Measurements from ENCODE around the gene NIBAN1. TPM values are rescaled to one million over a fixed set of nuclear protein-coding genes. Genes with fewer than 3 reads are reported as not detected.

Gene NIBAN1
- total RNA-seq, 2 donors from 2014 or later: 209 to 215 TPM

DNA sequence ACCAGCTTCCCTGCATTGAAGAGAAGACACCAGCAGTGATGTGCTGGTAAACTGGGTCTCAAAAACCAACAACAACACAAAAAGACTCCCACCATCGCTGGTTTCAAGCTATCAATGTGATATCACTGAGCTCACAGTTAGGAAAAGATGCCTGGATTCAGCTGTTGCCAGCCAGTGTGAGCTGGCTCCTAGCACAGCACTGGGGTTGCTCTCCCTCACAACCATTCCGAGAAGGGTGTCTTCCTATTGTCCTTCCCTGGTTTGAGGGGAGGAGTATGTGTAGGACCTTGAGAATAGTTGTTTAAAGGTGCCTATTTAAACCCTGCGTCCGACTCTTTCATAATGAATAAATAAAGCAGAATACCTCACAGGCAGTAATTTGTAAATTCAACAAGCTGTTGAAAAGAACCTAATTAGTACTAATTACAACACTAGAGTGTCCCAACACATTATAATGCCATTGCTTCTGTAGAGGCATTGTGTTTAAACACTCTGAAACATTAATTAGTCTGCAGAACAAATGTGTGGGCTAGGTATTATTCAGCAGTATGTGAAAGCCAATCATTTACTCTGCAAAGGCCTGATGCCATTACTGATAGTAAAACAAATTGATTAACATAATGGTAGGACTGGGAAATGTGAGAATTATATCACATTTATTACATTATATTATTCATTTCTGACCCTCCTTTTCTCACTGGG lies 17.2 kb downstream of the NIBAN1 start:
- H3K4me1 ChIP-seq (ENCODE audit: control insufficient read depth in 1 of 2, low read depth in 2 of 2): peaks cover 37 to 89% of the 10 kb centered on the region in 2 donors

DNA sequence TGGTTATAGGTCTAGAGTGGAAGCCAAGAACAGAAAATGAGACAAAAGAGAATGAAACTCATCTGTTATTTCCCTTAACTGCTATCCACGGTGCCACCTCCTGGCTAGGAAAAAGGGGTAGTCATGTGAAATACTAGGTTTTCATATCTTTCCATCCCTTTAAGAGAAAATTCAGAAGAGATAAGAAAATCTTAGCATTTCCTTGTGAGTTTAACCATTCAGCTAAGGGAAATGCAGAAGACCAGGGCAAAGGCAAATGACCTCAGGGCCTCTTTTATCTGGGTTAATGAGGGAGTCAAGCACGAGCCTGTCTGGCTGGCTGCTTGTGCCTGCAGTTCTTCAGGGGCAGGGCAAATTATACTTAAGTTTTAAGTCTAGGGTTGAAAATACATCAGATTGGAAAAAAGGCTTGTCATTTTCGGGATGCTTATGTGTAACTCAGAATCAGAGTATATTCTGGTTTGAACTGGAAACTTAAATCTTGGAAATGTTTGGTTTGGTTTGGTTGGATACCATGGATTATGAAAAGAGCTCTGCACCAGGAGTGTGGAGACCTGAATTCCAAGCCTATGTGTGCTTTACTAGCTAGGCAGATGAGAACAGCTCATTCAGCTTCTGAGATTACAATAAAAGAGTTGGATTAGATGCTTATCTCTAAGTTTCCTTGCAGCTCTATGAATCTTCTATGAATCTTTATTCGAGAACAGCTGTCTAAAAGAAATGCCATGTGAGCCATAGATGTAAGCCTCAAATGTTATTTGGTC lies 19.9 kb downstream of the NIBAN1 start:
- ATAC-seq (ENCODE audit: insufficient number of reproducible peaks, low FRiP score, low read depth): no peak
- no peak for TF ChIP-seq CTCF (IDR thresholded peaks at IDR 0.05)
- no peaks in the 10 kb centered on the region for H3K27me3 ChIP-seq (replicated peaks; ENCODE audit: insufficient read depth)
- no peaks in the 10 kb centered on the region for H3K36me3 ChIP-seq
- peak overlapping the region; percentile 31 for H3K4me3 ChIP-seq
- peaks cover 27 to 86% of the 10 kb centered on the region in 2 donors for H3K4me1 ChIP-seq (ENCODE audit: control insufficient read depth in 1 of 2, low read depth in 2 of 2)
- peak overlapping the region; percentile 64 to 76 for H3K27ac ChIP-seq
- no peaks in the 10 kb centered on the region for H3K9me3 ChIP-seq
- DNase-seq (ENCODE audit: low spot score): no peak

More for the DNA sequence above, 17.2 kb downstream of the NIBAN1 start:
- ATAC-seq (ENCODE audit: insufficient number of reproducible peaks, low FRiP score, low read depth) (no peak), DNase-seq (ENCODE audit: low spot score) (no peak)
- Histone ChIP-seq H3K36me3 (no peaks in the 10 kb centered on the region), H3K4me3 (no peak overlapping the region), H3K27me3 (replicated peaks; ENCODE audit: insufficient read depth) (no peaks in the 10 kb centered on the region), H3K9me3 (no peaks in the 10 kb centered on the region), H3K27ac (peak overlapping the region; percentile 68 to 76)
- TF ChIP-seq CTCF (IDR thresholded peaks at IDR 0.05): no peak

- H3K9me3 ChIP-seq: no peaks in the 10 kb centered on the region
- H3K27ac ChIP-seq: peak overlapping the region; percentile 64 to 76
- TF ChIP-seq CTCF (IDR thresholded peaks at IDR 0.05): no peak
- ATAC-seq (ENCODE audit: insufficient number of reproducible peaks, low FRiP score, low read depth) (no peak), DNase-seq (ENCODE audit: low spot score) (no peak)
- peaks cover 20 to 79% of the 10 kb centered on the region in 2 donors for H3K4me1 ChIP-seq (ENCODE audit: control insufficient read depth in 1 of 2, low read depth in 2 of 2)
- H3K27me3 ChIP-seq (replicated peaks; ENCODE audit: insufficient read depth): no peaks in the 10 kb centered on the region
- H3K36me3 ChIP-seq: no peaks in the 10 kb centered on the region
- peak overlapping the region; percentile 31 for H3K4me3 ChIP-seq
Measured at GRCh38 chr1:184953600-184954219, 20.6 kb downstream of the NIBAN1 start.

GRCh38 chr1:184952428-184952827 lies 21.9 kb downstream of the NIBAN1 start:
- DNase-seq (ENCODE audit: low spot score) (no peak), ATAC-seq (ENCODE audit: insufficient number of reproducible peaks, low FRiP score, low read depth) (no peak)
- Histone ChIP-seq H3K36me3 (no peaks in the 10 kb centered on the region), H3K4me3 (no peak overlapping the region), H3K4me1 (ENCODE audit: control insufficient read depth in 1 of 2, low read depth in 2 of 2) (peaks cover 24 to 75% of the 10 kb centered on the region in 2 donors), H3K9me3 (no peaks in the 10 kb centered on the region), H3K27ac (peak overlapping the region; percentile 64 to 76), H3K27me3 (replicated peaks; ENCODE audit: insufficient read depth) (no peaks in the 10 kb centered on the region)
- TF ChIP-seq CTCF (IDR thresholded peaks at IDR 0.05): no peak

GRCh38 chr1:184951788-184952187 lies 22.5 kb downstream of the NIBAN1 start:
- H3K27ac ChIP-seq: peak overlapping the region; percentile 64 to 76
- no peaks in the 10 kb centered on the region for H3K9me3 ChIP-seq
- TF ChIP-seq CTCF (IDR thresholded peaks at IDR 0.05): no peak
- peaks cover 31 to 75% of the 10 kb centered on the region in 2 donors for H3K4me1 ChIP-seq (ENCODE audit: control insufficient read depth in 1 of 2, low read depth in 2 of 2)
- H3K27me3 ChIP-seq (replicated peaks; ENCODE audit: insufficient read depth): no peaks in the 10 kb centered on the region
- no peaks in the 10 kb centered on the region for H3K36me3 ChIP-seq
- H3K4me3 ChIP-seq: no peak overlapping the region
- DNase-seq (ENCODE audit: low spot score): no peak
- ATAC-seq (ENCODE audit: insufficient number of reproducible peaks, low FRiP score, low read depth): no peak

All from thoracic aorta (tissue), 2 donors.